Astrocyte of the spinal cord (primary cell): Measurements from ENCODE around the gene EPB41L4B.

Experiments used
- DNase-seq: peaks from one replicate; pipeline ENCODE4 v3.0.0; 2011; ENCODE audit warnings: low read depth, low spot score
- H3K4me3 ChIP-seq: 2 replicates; pipeline ENCODE4 v1.5.1; 2011; ENCODE audit warnings: low read depth, mild to moderate bottlenecking, low read length, moderate library complexity
- in situ Hi-C: cut with HindIII; loops from 2 replicates; pipeline ENCODE4 v1.10.0; 2017; ENCODE audit warnings: low sequenced_read_pairs
- TF ChIP-seq, protein P1 (sequence below): IDR thresholded peaks from 2 replicates; pipeline ENCODE4 v1.5.1; 2012; ENCODE audit warnings: low read depth, mild to moderate bottlenecking, low read length, inconsistent platforms

The EPB41L4B gene

GRCh38 chr9:109241207-109241606 lies 79.7 kb downstream of the EPB41L4B start:
- TF ChIP-seq, protein P1, sequence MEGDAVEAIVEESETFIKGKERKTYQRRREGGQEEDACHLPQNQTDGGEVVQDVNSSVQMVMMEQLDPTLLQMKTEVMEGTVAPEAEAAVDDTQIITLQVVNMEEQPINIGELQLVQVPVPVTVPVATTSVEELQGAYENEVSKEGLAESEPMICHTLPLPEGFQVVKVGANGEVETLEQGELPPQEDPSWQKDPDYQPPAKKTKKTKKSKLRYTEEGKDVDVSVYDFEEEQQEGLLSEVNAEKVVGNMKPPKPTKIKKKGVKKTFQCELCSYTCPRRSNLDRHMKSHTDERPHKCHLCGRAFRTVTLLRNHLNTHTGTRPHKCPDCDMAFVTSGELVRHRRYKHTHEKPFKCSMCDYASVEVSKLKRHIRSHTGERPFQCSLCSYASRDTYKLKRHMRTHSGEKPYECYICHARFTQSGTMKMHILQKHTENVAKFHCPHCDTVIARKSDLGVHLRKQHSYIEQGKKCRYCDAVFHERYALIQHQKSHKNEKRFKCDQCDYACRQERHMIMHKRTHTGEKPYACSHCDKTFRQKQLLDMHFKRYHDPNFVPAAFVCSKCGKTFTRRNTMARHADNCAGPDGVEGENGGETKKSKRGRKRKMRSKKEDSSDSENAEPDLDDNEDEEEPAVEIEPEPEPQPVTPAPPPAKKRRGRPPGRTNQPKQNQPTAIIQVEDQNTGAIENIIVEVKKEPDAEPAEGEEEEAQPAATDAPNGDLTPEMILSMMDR = no peak
- in situ Hi-C loops = no loop called here
- DNase-seq = no peak
- no peak overlapping the region for H3K4me3 ChIP-seq

DNA sequence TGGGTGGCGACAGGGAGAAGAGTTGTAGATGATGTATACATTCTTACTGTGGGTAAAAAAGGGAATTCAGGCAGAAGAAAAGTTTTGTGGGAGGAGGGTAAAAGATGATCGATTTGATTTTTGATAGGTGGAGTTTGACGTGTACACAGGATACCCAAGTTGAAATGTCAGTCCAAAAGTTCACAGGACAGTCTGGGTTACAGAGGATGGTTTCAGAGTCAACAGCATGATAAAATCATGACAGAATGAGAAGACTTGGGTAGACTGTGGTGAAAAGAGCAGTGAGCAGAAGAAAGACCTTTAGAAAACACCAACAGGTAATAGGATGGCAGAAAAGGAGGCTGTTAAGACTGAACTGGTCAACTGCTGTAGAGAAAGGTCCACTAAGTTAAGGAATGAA lies 81.6 kb downstream of the EPB41L4B start:
- TF ChIP-seq, protein P1 = no peak
- in situ Hi-C loops = no loop called here
- DNase-seq = no peak
- H3K4me3 ChIP-seq = no peak overlapping the region

GRCh38 chr9:109238655-109239054 lies 82.2 kb downstream of the EPB41L4B start:
- DNase-seq = no peak
- TF ChIP-seq, protein P1 = no peak
- in situ Hi-C loops = no loop called here
- H3K4me3 ChIP-seq = no peak overlapping the region

GRCh38 chr9:109238125-109238524 lies 82.7 kb downstream of the EPB41L4B start:
- H3K4me3 ChIP-seq = no peak overlapping the region
- DNase-seq = no peak
- in situ Hi-C loops = no loop called here
- TF ChIP-seq, protein P1 = no peak

GRCh38 chr9:109232449-109233237 lies 88.2 kb downstream of the EPB41L4B start:
- peak; percentile 54 for DNase-seq
- in situ Hi-C loops = no loop called here
- no peak overlapping the region for H3K4me3 ChIP-seq
- TF ChIP-seq, protein P1 = no peak

- TF ChIP-seq, protein P1 = no peak
- H3K4me3 ChIP-seq = no peak overlapping the region
- in situ Hi-C loops = no loop called here
- no peak for DNase-seq
Measured at GRCh38 chr9:109231593-109231992, 89.3 kb downstream of the EPB41L4B start.
